COR-L47 (cell line): ENCODE results near the gene MAPK12.

Source experiments
- DNase-seq: peaks from one replicate; lab custom pipeline; 2025; lab: John Stamatoyannopoulos, UW

The MAPK12 gene

GRCh38 chr22:50252082-50253045 is 9.1 kb downstream of the MAPK12 start:
- DNase-seq: peak; percentile 40

DNA sequence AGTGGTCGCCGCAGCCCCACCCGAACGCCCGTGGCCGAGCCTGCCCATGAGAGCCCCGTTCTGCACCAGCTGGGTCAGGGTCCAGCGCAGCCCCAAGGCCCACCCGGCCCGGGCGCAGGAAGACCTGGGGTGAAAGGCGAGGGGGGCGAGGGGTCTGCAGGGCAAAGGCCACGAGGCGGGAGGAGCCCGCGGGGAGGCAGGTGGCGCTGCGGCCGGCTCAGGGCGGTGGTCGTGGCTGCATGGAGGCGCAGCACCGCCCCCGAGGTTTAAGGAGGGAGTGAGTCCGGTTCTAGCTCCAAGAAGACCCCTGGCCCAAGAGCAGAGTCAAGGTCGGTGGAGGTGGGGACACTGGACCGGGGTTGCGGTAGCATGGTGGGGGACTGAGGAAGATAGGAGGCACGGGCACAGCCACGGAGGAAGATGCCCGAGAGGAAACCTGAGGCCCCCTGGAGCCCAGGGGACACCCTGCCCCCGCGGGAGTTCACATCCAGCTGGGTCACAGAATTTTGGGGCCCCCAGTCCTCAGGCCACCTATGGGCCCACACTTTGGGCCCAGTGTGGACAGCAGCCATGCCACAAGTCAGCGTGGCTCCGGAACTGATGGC is 9.9 kb downstream of the MAPK12 start:
- DNase-seq: no peak

GRCh38 chr22:50250555-50251476 is 10.7 kb downstream of the MAPK12 start, which contains the start of gene HDAC10:
Gene HDAC10 (minus strand): TSS chr22:50251265. CDS start chr22:50251032, 233 bp downstream.
- DNase-seq: peak; percentile 78

- DNase-seq: no peak
Measured at GRCh38 chr22:50250249-50250554, 11.3 kb downstream of the MAPK12 start.

- DNase-seq: no peak
Measured at GRCh38 chr22:50249341-50250248, 11.9 kb downstream of the MAPK12 start.

GRCh38 chr22:50248196-50249081 is 13.0 kb downstream of the MAPK12 start:
- DNase-seq: no peak

GRCh38 chr22:50247748-50248147 is 13.7 kb downstream of the MAPK12 start:
- DNase-seq: peak; percentile 95

- DNase-seq: no peak
Measured at GRCh38 chr22:50246242-50247175, 15.0 kb downstream of the MAPK12 start.

DNA sequence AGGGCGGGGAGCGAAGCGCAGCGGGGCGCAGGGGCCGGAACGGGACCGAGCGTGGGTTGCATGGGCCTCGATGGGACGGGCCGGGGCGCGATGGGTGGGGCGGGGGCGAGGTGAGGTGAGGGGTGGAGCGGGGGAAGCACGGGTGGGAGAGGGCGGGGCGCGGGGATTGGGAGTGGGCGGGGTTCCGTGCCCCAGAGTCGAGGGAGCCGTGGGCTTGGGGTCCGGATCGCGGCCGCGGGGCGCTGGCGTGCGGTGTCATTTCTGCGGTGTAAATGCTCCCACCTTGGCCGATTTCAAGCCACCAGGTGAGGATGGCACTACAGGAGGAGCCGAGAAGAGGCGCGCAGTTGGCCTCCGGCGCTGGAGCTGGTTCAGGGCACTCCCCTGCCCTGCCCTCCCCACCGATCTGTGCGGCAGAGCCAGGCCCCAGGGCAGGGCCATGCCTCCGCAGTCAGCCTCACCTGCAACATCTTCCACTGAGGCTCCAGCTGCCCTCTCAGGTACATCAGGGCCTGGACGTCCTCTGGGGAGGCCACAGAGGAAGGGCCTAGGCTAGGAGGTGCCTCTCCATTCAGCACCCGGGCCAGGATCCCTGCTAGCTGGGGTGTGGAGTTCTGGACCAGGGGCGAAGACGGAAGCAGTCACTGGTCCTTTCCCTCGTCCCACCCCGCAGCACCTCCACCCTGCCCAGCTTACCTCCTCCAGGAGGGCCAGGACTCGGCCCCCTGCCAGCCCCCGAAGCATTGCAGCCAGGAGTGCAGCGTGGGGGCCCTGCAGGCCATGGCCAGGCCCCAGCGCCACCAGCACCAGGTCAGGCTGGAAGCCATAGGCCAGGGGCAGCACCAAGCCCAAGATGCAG is 16.0 kb downstream of the MAPK12 start:
- no peak for DNase-seq

GRCh38 chr22:50244420-50245213 is 16.9 kb downstream of the MAPK12 start, which contains the start of gene TUBGCP6:
Gene TUBGCP6 (minus strand): TSS chr22:50245023. CDS start chr22:50244459, 564 bp downstream.
- peak; percentile 88 for DNase-seq

DNA sequence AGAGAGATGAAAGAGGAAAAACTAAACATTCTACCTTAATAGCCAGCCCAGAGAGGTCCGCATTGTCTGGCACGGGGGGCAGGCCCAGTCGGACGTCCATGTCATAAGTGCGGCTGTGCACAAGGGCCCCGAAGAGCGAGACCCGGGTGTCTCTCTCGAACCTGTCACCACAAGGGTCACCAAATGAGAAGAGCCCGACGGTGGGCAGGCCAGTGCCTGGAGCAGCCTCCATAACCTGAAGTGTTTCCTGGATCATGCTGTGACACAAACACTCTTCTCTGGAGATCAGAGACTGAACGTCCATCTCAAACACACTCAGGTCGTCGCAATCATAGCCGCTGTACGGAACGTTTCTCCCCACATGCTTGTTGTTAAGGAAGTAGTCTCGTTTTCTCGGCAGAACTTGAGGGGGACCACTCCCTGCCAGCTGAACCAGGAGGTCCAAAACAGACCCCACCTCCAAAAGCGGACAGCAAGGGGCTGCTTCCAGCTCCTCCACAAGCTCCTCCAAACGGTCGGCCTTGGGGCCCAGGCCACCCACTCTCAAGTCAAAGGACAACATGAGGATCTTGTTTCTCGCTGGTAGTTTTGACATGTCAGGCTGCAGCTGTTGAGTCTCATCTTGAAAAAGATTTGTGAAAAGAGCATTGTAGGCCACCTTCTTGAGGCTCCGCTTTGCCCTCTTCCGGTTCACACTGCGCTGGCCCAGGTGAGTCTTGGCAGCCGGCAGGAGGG is 17.6 kb downstream of the MAPK12 start:
- DNase-seq: no peak

DNA sequence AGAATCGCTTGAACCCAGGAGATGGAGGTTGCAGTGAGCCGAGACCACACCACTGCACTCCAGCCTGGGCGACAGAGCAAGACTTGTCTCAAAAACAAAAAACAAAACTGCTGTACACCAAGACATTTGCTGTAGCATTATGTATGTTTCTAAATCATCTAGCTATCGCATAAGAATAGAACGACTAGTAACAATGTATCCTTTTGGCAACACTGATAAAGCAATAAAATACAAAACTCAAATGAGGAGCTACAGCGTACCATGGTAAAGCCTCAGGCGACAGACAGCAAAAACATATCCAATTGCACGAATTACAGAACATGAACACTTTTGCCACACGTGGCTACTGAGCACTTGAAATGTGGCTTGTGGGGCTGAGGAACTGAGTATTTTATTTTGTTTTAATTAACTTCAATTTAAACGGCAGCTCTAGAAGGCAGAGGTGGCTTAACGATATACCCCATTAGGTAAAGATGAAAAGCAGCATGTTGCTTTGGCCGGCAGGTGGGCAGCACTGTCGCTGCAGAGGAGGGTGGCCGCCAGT is 19.0 kb downstream of the MAPK12 start:
- no peak for DNase-seq

DNA sequence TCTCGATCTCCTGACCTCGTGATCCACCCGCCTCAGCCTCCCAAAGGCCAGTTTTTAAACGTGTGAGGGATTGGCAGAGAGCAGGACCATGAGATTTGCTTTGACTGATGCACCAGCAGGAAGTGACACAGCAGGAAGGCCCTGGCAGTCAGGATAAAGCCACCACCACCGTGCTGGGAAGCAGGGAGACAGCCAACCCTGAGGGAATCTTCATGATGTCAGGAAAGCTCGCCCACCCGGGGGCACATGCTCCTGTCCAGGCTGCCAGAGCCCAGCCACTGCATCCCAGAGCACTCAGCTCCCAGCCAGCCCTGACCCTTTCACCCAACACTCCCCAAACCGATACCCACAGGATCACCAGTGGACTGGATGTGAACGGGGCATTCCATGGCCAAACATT is 22.7 kb downstream of the MAPK12 start:
- DNase-seq: no peak

GRCh38 chr22:50236731-50237409 is 24.6 kb downstream of the MAPK12 start:
- DNase-seq: peak; percentile 42

DNA sequence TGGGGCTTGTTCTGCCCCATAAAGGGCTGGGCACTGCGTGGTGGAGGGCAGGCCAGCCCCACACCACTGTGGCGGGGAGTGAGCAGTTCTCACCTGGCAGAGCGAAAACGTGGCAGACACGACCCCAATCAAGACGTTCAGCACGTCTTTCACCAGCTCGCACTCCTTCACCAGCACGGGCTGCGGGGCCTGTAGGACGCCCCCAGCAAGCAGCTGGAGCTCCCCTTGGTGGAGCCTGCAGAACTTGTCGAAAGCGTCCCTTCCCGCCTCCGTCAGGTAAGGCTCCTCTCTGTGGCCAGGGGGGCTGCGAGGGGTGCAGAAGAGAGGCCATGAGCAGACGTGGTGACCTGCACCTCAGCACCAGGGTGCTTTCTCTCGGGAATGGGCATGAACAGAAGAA is 28.3 kb downstream of the MAPK12 start:
- DNase-seq: no peak
